A204.1 (cell line): Measurements from ENCODE around the gene KRT222.

ENCODE experiments used
- FAIRE-seq: peaks from 2 replicates; lab custom pipeline; 2012; peaks lifted over from hg19 to GRCh38; lab: Jason Lieb, UNC

KRT222 gene

GRCh38 chr17:40614431-40615067, 50.4 kb downstream of the KRT222 start:
- no peak for FAIRE-seq

GRCh38 chr17:40613467-40614154, 51.4 kb downstream of the KRT222 start:
- no peak for FAIRE-seq

- FAIRE-seq = no peak
These were observed 52.3 kb downstream of the KRT222 start for GRCh38 chr17:40612599-40613244.

GRCh38 chr17:40611840-40612474, 53.0 kb downstream of the KRT222 start:
- FAIRE-seq = no peak

- no peak for FAIRE-seq
These were observed 54.6 kb downstream of the KRT222 start for GRCh38 chr17:40610359-40610758.

- FAIRE-seq = no peak
These were observed 56.9 kb downstream of the KRT222 start for GRCh38 chr17:40608061-40608581.

- FAIRE-seq = no peak
These were observed 57.3 kb downstream of the KRT222 start for GRCh38 chr17:40607641-40608040.

GRCh38 chr17:40606548-40607353, 58.2 kb downstream of the KRT222 start:
- no peak for FAIRE-seq

GRCh38 chr17:40605306-40605705, 59.7 kb downstream of the KRT222 start:
- no peak for FAIRE-seq
